ENCODE data around the gene ATP6V0C.

The ATP6V0C gene

DNA sequence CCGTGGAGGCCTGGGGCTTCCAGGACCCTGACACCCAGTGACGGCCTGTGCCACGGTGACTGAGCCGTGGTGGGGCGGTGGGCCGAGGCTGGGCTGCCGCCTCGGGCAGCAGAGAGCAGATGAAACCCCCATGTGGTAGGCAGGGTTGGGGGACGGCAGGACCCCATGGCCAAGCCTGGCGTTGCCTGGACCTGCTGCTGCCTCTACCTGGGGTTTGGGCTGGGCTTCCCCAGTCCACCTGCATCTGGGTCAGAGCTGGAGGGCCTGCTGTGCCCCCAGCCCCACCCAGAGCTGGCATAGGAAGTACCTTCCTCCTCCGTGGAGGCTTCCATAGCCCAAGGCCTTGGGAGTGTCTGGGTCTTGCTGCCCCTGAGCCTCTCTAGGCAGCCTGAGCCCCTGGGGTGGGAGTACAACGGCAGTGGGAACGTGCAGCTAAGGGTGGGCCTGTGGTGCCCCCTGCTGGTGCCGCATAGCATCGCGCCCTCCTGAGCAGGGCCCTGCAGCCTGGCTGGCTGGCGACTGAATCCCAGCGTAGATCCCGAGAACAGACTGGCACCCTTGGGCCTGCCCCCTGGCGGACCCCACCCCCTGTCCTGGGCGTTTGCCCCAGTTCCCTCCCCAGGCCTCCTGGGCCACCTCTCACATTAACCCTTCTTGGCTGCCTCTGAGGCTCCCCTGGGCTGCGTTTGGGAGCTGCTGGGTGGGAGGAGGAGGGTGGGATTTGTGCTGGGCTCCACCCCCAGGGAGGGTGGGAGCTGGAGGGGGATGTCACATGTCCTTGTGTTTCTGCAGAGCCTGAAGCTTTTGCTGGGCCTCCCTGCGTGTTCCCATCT, 12.6 kb upstream of the ATP6V0C start:
- Histone ChIP-seq H3K4me3 (ENCODE audit: low read length) (peak overlapping the region; percentile 61), H3K36me3 (ENCODE audit: control insufficient read depth, low read length) (peaks cover 39% of the 10 kb centered on the region), H3K27ac (ENCODE audit: low read depth, low read length) (peak overlapping the region; percentile 92), H3K27me3 (ENCODE audit: control insufficient read depth, low read length) (no peaks in the 10 kb centered on the region), H3K4me1 (ENCODE audit: control insufficient read depth, low read length) (peaks cover 51% of the 10 kb centered on the region), H3K9me3 (ENCODE audit: control insufficient read depth, insufficient read depth, low read length) (no peaks in the 10 kb centered on the region), H3K79me2 (ENCODE audit: control insufficient read depth, low read length) (peaks cover 17% of the 10 kb centered on the region), H3F3A (ENCODE audit: control insufficient read depth, insufficient read depth) (peaks cover 9% of the 10 kb centered on the region), H4K20me1 (ENCODE audit: control insufficient read depth, insufficient read depth, low read depth, low read length) (0 out of 2 replicates have a peak, but pooled peaks cover 7% of the 10 kb centered on the region), H3K4me2 (ENCODE audit: low read length) (peak overlapping the region; percentile 64), H3K9me2 (replicated peaks; ENCODE audit: control insufficient read depth, low read length) (no peaks in the 10 kb centered on the region)
- TF ChIP-seq CTCF (IDR thresholded peaks at IDR 0.05; ENCODE audit: low read depth, low read length, poor library complexity, severe bottlenecking) (peak; percentile 98), EZH2phosphoT487 (IDR thresholded peaks at IDR 0.05; ENCODE audit: borderline replicate concordance, low read length) (no peak)

GRCh38 chr16:2501946-2502895, 11.5 kb upstream of the ATP6V0C start:
- Histone ChIP-seq H3K79me2 (ENCODE audit: control insufficient read depth, low read length) (peaks cover 17% of the 10 kb centered on the region), H3K4me2 (ENCODE audit: low read length) (peak overlapping the region; percentile 64), H3K9me2 (replicated peaks; ENCODE audit: control insufficient read depth, low read length) (no peaks in the 10 kb centered on the region), H3K9me3 (ENCODE audit: control insufficient read depth, insufficient read depth, low read length) (no peaks in the 10 kb centered on the region), H3K36me3 (ENCODE audit: control insufficient read depth, low read length) (peaks cover 31% of the 10 kb centered on the region), H3K27me3 (ENCODE audit: control insufficient read depth, low read length) (no peaks in the 10 kb centered on the region), H3K4me1 (ENCODE audit: control insufficient read depth, low read length) (peaks cover 62% of the 10 kb centered on the region), H3K27ac (ENCODE audit: low read depth, low read length) (peak overlapping the region; percentile 92), H4K20me1 (ENCODE audit: control insufficient read depth, insufficient read depth, low read depth, low read length) (0 out of 2 replicates have a peak, but pooled peaks cover 7% of the 10 kb centered on the region), H3F3A (ENCODE audit: control insufficient read depth, insufficient read depth) (peaks cover 10% of the 10 kb centered on the region), H3K4me3 (ENCODE audit: low read length) (peak overlapping the region; percentile 61)
- TF ChIP-seq CTCF (IDR thresholded peaks at IDR 0.05; ENCODE audit: low read depth, low read length, poor library complexity, severe bottlenecking) (no peak), EZH2phosphoT487 (IDR thresholded peaks at IDR 0.05; ENCODE audit: borderline replicate concordance, low read length) (no peak)

DNA sequence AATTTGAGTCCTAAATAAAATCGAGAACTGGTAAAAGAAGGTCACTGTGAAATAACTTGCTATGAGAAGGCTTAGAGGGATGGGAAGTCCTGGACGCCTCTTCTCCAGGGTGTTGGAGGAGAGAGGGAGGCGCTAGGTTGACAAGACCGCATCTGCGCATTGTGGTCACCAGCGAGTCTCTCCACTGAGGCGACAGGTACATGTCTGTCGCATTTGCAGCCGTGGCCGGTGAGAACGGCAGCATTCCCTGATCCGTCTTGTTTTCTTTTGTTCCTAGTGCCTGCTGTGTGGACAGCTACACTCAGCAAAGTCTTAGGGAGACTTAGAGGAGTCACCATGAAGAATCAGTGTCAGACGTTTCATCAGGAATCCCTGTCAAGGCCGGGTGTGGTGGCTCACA, 8.1 kb upstream of the ATP6V0C start:
- 0 out of 2 replicates have a peak overlapping the region, but pooled peaks have one; percentile 92 for H3K27ac ChIP-seq (ENCODE audit: low read depth, low read length)
- no peaks in the 10 kb centered on the region for H3K27me3 ChIP-seq (ENCODE audit: control insufficient read depth, low read length)
- H3K9me2 ChIP-seq (replicated peaks; ENCODE audit: control insufficient read depth, low read length), result no peaks in the 10 kb centered on the region
- H3K4me2 ChIP-seq (ENCODE audit: low read length), result peak overlapping the region; percentile 37; the same call in 1 of the 2 replicates
- peaks cover 17% of the 10 kb centered on the region for H3F3A ChIP-seq (ENCODE audit: control insufficient read depth, insufficient read depth)
- H4K20me1 ChIP-seq (ENCODE audit: control insufficient read depth, insufficient read depth, low read depth, low read length), result 0 out of 2 replicates have a peak, but pooled peaks cover 3% of the 10 kb centered on the region
- H3K36me3 ChIP-seq (ENCODE audit: control insufficient read depth, low read length), result peaks cover 13% of the 10 kb centered on the region
- H3K4me1 ChIP-seq (ENCODE audit: control insufficient read depth, low read length), result peaks cover 91% of the 10 kb centered on the region
- H3K4me3 ChIP-seq (ENCODE audit: low read length), result no peak overlapping the region
- no peaks in the 10 kb centered on the region for H3K9me3 ChIP-seq (ENCODE audit: control insufficient read depth, insufficient read depth, low read length)
- peaks cover 14% of the 10 kb centered on the region for H3K79me2 ChIP-seq (ENCODE audit: control insufficient read depth, low read length)
- TF ChIP-seq EZH2phosphoT487 (IDR thresholded peaks at IDR 0.05; ENCODE audit: borderline replicate concordance, low read length) (no peak), CTCF (IDR thresholded peaks at IDR 0.05; ENCODE audit: low read depth, low read length, poor library complexity, severe bottlenecking) (no peak)

Data from DOHH2 (cell line).